Esophagus muscularis mucosa (tissue), 4 donors: ENCODE data around the gene MT1X.

Source experiments
- CTCF ChIP-seq, 3 experiments: fragments of 200-600 bp in 2 of 3; fragments of 450-650 bp in 1 of 3; sonication (generic) in 2 of 3; IDR thresholded peaks; one replicate each; pipeline ENCODE4 v1.5.1; 2017 to 2019; ENCODE audit warnings: antibody characterized with exemption in 3 of 3, mild to moderate bottlenecking in 2 of 3, moderate library complexity in 1 of 3
- EP300 ChIP-seq: sonication (generic); formaldehyde crosslinking; IDR thresholded peaks from one replicate; pipeline ENCODE4 v1.6.1; 2017; ENCODE audit warnings: antibody characterized with exemption
- POLR2A ChIP-seq: fragments of 450-650 bp; IDR thresholded peaks from one replicate; pipeline ENCODE4 v1.6.1; 2017; ENCODE audit warnings: antibody characterized with exemption, moderate library complexity, mild to moderate bottlenecking, low read depth
- POLR2AphosphoS5 ChIP-seq, 2 donors: sonication (generic); formaldehyde crosslinking; IDR thresholded peaks; one replicate each; pipeline ENCODE4 v1.6.1; 2017; ENCODE audit warnings: antibody characterized with exemption in 2 of 2

- TF ChIP-seq CTCF (IDR thresholded peaks at IDR 0.05) (no peak), POLR2AphosphoS5 (IDR thresholded peaks at IDR 0.05) (no peak), POLR2A (no peak), EP300 (no peak)
Observed at GRCh38 chr16:56728027-56728426, 45.8 kb downstream of the MT1X start.
